NCI-H146 treated with DMSO at 0.1 percent for 48 hours (cell line): ENCODE data around the gene CORO1C.
A peak's percentile ranks its signal among the peaks of the same experiment; 100 is the strongest.
"Not testable (repeated sequence)": the region's sequence is repeated elsewhere in the genome, so short reads cannot be mapped to it uniquely, and the experiment has no call there.

Experiments used
- DNase-seq: peaks from one replicate; lab custom pipeline; 2025; ENCODE audit not compliant: unreplicated experiment; lab: John Stamatoyannopoulos, UW

CORO1C gene

DNA sequence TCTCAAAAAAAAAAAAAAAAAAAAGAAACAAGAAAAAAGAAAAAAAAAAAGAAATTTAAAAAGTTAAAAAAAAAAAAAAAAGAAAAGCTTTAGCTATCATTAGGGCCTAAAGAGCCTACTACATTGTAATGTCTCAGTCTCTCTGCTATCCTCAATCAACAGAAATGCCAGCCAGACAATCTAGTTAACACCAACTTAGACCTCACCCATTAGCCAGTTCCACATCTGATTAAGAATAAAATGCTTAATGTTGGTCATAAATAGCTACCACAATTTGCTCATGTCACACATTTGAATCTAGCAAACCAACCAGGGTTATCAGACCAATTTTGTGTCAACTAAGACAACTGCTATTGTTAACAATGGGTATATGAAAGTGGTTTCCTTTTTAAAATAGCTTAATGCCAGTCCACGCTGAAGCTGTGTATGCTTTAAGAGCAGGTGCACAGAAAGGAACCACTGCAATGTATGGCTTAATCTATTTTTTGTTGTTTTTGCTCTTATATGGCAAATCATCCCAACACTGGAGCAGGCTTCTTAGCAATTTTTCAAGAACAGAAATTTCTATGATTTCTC lies 52.1 kb downstream of the CORO1C start:
- DNase-seq, result peak; percentile 29

DNA sequence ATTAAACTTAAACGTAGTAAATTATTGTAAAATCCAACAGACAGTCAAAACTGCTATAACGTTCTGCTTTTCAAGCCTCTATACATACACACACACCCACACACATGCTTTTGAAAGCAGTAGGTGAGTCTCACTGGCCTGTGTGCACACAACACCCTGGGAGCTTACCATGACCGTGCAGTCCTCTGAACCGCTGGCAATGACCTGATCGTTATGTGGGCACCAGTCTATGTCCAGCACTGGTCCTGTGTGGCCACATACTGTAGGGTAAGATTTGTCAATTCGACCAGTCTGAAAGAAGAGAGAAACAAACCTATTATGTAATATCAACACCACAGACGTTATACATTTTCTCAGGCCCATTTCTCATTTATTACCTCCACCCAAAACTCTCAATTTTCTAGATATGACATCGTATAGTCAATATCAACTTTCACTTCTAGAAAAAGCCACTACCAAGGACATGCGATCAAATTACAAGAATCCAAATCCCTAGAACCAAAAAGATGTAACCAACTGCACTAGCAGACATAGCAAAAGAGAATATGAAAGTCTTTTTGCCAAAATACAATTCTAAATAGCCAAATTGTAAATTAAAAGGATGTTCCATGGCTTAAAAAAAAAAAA lies 53.1 kb downstream of the CORO1C start:
- no peak for DNase-seq

GRCh38 chr12:108677381-108677780 lies 53.9 kb downstream of the CORO1C start:
- DNase-seq, result no peak

DNA sequence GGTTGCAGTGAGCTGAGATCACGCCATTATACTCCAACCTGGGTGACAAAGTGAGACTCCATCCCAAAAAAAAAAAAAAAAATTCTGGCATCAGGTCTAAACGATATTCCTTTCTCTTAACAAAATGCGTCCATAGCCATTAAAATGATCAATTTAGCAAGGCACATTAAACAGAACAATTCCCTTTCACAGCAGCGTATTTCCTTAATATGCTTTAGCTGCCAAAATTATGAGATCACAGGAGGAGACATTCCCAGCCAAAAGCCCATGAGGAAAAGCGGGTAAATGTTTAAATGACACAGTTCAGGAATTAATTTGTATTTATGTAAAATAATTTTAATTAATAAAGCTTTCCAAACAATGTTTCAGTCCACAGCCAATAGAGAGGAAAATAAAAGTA lies 54.6 kb downstream of the CORO1C start:
- no peak for DNase-seq

GRCh38 chr12:108675792-108676191 lies 55.5 kb downstream of the CORO1C start:
- no peak for DNase-seq

- no peak for DNase-seq
Observed at GRCh38 chr12:108672054-108672453, 59.3 kb downstream of the CORO1C start.

GRCh38 chr12:108671110-108671509 lies 60.2 kb downstream of the CORO1C start:
- no peak for DNase-seq

GRCh38 chr12:108670066-108670631 lies 61.2 kb downstream of the CORO1C start:
- no peak for DNase-seq

DNA sequence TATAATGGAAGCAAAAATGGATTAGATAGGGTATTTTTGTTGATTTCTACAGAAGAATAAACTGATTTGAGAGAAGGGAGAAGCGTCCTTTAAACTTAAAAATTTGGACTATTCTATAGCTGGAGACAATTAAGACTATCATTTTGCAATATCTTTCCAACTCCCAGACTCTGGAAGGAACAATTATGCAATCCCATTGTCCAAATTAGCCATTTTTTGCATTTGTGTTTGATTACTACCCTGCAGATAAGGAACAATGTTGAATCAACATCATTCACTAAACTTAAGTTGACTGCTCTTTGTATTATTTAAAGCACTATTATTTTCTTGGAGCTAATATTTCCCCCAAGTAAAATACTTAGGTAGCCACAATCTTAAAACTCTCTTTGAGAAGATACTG lies 62.8 kb downstream of the CORO1C start:
- no peak for DNase-seq

- DNase-seq, result no peak
Observed at GRCh38 chr12:108668063-108668462, 63.3 kb downstream of the CORO1C start.

DNA sequence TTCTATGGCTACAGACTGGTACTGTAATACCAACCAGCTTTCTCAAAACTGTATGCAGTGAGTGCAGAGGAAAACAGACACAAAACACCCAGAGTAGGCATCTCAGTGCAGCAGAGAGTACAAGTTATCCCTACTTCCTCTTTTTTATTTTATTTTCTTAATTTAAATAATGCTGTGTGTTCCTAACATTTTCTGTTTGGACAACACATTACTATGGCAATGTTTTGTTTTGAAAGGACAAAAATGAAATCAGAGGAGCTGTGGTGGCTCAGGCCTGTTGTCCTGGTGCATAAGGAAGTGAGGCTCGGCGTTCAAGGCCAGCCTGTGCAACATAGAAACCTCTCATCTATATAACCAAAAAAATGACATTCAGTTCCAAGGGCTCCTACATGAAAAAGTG lies 64.0 kb downstream of the CORO1C start:
- DNase-seq, result no peak

- DNase-seq, result no peak
Observed at GRCh38 chr12:108666401-108666881, 64.9 kb downstream of the CORO1C start.

GRCh38 chr12:108665608-108666202 lies 65.6 kb downstream of the CORO1C start:
- DNase-seq, result no peak

DNA sequence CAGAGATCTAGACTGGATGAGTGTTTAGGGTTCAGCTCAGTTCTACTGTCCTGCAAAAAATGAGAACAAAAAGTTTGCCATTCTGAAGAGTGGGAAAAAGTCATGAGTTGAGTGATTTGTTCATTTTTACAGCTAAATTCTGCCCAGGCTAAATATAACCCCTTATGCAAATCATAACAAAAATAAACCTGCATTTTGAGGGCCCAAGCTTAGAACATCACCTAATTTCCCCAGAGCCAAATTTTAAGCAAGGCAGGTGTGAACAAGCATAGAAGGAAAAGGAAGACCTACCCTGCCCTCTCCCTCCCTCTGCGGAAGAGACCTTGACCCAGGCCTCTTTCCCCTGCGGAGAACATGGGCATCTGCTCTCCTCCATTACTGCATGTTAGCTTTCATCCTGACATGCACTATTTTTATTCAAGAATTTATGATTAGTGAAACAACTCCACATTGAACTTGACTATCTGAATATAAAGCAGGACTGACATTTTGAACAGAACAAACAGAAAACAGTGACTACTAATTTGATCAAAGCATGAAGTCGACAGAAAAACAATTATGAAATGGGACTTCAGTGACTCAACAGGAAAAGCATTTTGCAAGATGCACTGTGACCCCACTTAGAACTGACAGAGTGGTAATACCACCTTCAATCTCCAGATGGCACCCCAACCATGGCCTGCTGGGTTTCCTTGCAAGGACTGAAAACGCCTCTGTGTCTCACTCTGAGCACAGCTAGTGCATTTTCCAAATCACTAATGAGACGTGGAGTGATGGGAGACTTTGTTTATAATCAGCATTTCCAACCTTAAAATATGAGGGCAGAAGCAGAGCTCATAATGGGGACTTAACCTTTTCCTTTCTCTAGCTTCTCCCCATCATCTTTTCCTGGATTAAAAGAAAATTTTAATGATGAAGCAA lies 66.7 kb downstream of the CORO1C start:
- DNase-seq, result peak; percentile 68

- DNase-seq, result no peak
Observed at GRCh38 chr12:108663324-108664015, 67.8 kb downstream of the CORO1C start.

GRCh38 chr12:108658115-108658514 lies 73.2 kb downstream of the CORO1C start:
- not testable (repeated sequence) for DNase-seq

DNA sequence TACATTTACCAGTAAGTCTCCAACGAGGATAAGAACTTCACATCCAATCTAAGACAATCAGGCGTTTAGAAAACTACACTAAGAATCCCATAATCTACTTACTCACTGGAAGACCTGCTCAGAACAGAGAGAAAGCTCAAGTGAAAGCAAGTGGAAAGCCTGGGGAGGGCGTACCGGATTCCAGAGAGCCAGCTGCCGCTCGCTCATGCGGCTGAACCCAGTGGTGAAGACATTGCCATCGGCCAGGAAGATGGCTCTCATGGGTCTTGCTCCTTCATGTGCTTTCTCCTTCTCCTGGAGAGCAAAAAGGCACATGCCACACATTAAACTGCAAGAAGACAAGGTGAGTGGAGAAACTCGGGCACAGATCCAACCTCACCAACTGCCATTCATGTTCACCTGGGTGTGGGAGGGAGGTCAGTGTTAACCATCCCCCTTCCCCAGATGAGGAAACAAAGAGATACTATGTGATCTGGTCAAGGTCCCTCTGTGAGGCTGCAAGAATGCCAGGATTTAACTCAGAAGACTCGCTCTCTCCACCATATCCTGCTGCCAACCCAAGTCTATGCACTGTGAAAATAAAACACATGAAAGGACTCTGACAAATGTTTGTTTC lies 74.1 kb downstream of the CORO1C start:
- DNase-seq, result no peak

GRCh38 chr12:108656247-108656646 lies 75.1 kb downstream of the CORO1C start:
- DNase-seq, result not testable (repeated sequence)

- DNase-seq, result not testable (repeated sequence)
Observed at GRCh38 chr12:108655812-108656175, 75.5 kb downstream of the CORO1C start.

GRCh38 chr12:108654622-108655021 lies 76.7 kb downstream of the CORO1C start:
- not testable (repeated sequence) for DNase-seq
